OCI-LY7 (cell line): ENCODE data around the gene DNAH5. TPM values are rescaled to one million over a fixed set of nuclear protein-coding genes. Genes with fewer than 3 reads are reported as not detected.

ENCODE experiments used
- BruUV-seq: library from RNA; stranded (reverse); fragments of 400-500 nt; replicated peaks from 2 replicates; lab custom pipeline; 2021; lab: Mats Ljungman, UMichigan
- CTCF ChIA-PET: fragments of 300-600 bp; sonication (Branson Sonifier 250); formaldehyde crosslinking; loops from one replicate; lab custom pipeline; 2022; ENCODE audit warnings: antibody characterized with exemption; ENCODE audit not compliant: unreplicated experiment; lab: Charles Lee
- POLR2A ChIA-PET: fragments of 300-600 bp; sonication (Branson Sonifier 250); formaldehyde crosslinking; loops from one replicate; lab custom pipeline; 2022; ENCODE audit warnings: antibody characterized with exemption; lab: Charles Lee
- DNase-seq: peaks from one replicate; pipeline ENCODE4 v3.0.0-alpha.2; 2015; ENCODE audit warnings: low spot score
- H2AFZ ChIP-seq: fragments of 200-600 bp; sonication (generic), shearing (Covaris generic); 2 replicates; pipeline ENCODE4 v1.6.1; 2014; ENCODE audit warnings: mild to moderate bottlenecking, antibody characterized with exemption, low read length, moderate library complexity
- H3K27ac ChIP-seq: fragments of 200-600 bp; sonication (generic); 2 replicates; pipeline ENCODE4 v1.5.1; 2014; ENCODE audit warnings: mixed run types, low read depth, mild to moderate bottlenecking, moderate library complexity, low read length, inconsistent platforms; ENCODE audit not compliant: poor library complexity, severe bottlenecking
- H3K36me3 ChIP-seq: fragments of 200-600 bp; sonication (generic); 2 replicates; pipeline ENCODE4 v1.6.1; 2014; ENCODE audit warnings: mild to moderate bottlenecking, antibody characterized with exemption, low read length, moderate library complexity, mixed read lengths; ENCODE audit not compliant: insufficient read depth
- H3K4me1 ChIP-seq: fragments of 200-600 bp; sonication (generic); 2 replicates; pipeline ENCODE4 v1.5.1; 2014; ENCODE audit warnings: mild to moderate bottlenecking, low read length; ENCODE audit not compliant: insufficient read depth, poor library complexity, severe bottlenecking
- H3K4me2 ChIP-seq: fragments of 200-600 bp; sonication (generic); 2 replicates; pipeline ENCODE4 v1.6.1; 2014; ENCODE audit warnings: mild to moderate bottlenecking, low read length
- H3K4me3 ChIP-seq: fragments of 200-600 bp; sonication (generic); 2 replicates; pipeline ENCODE4 v1.5.1; 2014; ENCODE audit warnings: mild to moderate bottlenecking, low read depth, low read length; ENCODE audit not compliant: poor library complexity, severe bottlenecking
- H3K79me2 ChIP-seq: fragments of 200-600 bp; sonication (generic); 2 replicates; pipeline ENCODE4 v1.6.1; 2016; ENCODE audit warnings: low read depth, mild to moderate bottlenecking, low read length, moderate library complexity, mixed read lengths; ENCODE audit not compliant: insufficient read depth
- H3K9me2 ChIP-seq: fragments of 200-600 bp; sonication (generic); 2 replicates; pipeline ENCODE4 v1.6.1; 2016; ENCODE audit warnings: mild to moderate bottlenecking, low read length, mixed read lengths; ENCODE audit not compliant: insufficient read depth
- H3K9me3 ChIP-seq: fragments of 200-600 bp; sonication (generic); 2 replicates; pipeline ENCODE4 v1.6.1; 2014; ENCODE audit warnings: mild to moderate bottlenecking, mixed run types, low read length, mixed read lengths
- H4K20me1 ChIP-seq: fragments of 200-600 bp; sonication (generic); 2 replicates; pipeline ENCODE4 v1.6.1; 2014; ENCODE audit warnings: mild to moderate bottlenecking, antibody characterized with exemption, low read length, moderate library complexity, mixed read lengths; ENCODE audit not compliant: insufficient read depth
- EZH2phosphoT487 ChIP-seq: fragments of 200-600 bp; sonication (generic); IDR thresholded peaks from 2 replicates; pipeline ENCODE4 v1.6.1; 2018; ENCODE audit warnings: low read depth, borderline replicate concordance, mild to moderate bottlenecking, mixed run types, antibody characterized with exemption, low read length, moderate library complexity, mixed read lengths
- intact Hi-C: fragments of 100-400 bp; cut with micrococcal nuclease; formaldehyde crosslinking; loops from one replicate; pipeline ENCODE4 v1.10.0; 2022; ENCODE audit not compliant: unreplicated experiment
- total RNA-seq, 2 experiments: library from RNA; depleted of rRNA in 1 of 2; stranded (reverse); fragments of >200 nt in 1 of 2; shearing (Covaris generic) in 1 of 2; gene quantifications; 2 replicates each; pipeline ENCODE4 v1.2.3, GENCODE V29; 2014 to 2022
- TF ChIP-seq, protein P1 (sequence below): fragments of 200-600 bp; sonication (generic); conservative IDR thresholded peaks from 2 replicates; pipeline ENCODE4 v1.5.1; 2014; ENCODE audit warnings: mild to moderate bottlenecking, antibody characterized with exemption, low read length, moderate library complexity, mixed read lengths

Gene DNAH5
- total RNA-seq, 2 experiments from 2014 or later: 0.06 TPM; not detected in 1

GRCh38 chr5:13866792-13867191 is 77.7 kb downstream of the DNAH5 start:
- ChIA-PET POLR2A (interaction anchor here (0.6 to 0.9 kb wide), 2 partner anchors 20 to 37 kb away, joined by 3 read pairs; no protein-coding TSS in a partner anchor), CTCF (no interaction called here)
- Histone ChIP-seq H3K9me3 (no peaks in the 10 kb centered on the region), H3K4me1 (no peaks in the 10 kb centered on the region), H3K36me3 (no peaks in the 10 kb centered on the region), H3K4me3 (no peak overlapping the region), H3K9me2 (no peaks in the 10 kb centered on the region), H3K27ac (no peak overlapping the region), H3K79me2 (no peaks in the 10 kb centered on the region), H2AFZ (no peak overlapping the region), H3K4me2 (no peak overlapping the region), H4K20me1 (no peaks in the 10 kb centered on the region)
- TF ChIP-seq, protein P1, sequence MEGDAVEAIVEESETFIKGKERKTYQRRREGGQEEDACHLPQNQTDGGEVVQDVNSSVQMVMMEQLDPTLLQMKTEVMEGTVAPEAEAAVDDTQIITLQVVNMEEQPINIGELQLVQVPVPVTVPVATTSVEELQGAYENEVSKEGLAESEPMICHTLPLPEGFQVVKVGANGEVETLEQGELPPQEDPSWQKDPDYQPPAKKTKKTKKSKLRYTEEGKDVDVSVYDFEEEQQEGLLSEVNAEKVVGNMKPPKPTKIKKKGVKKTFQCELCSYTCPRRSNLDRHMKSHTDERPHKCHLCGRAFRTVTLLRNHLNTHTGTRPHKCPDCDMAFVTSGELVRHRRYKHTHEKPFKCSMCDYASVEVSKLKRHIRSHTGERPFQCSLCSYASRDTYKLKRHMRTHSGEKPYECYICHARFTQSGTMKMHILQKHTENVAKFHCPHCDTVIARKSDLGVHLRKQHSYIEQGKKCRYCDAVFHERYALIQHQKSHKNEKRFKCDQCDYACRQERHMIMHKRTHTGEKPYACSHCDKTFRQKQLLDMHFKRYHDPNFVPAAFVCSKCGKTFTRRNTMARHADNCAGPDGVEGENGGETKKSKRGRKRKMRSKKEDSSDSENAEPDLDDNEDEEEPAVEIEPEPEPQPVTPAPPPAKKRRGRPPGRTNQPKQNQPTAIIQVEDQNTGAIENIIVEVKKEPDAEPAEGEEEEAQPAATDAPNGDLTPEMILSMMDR: no peak
- no peak for TF ChIP-seq EZH2phosphoT487
- no TSS peak for BruUV-seq
- DNase-seq: peak; percentile 14
- intact Hi-C loops: no loop called here

- no peak for TF ChIP-seq EZH2phosphoT487
- TF ChIP-seq, protein P1: no peak
Observed at GRCh38 chr5:13865312-13865711, 79.2 kb downstream of the DNAH5 start.

DNA sequence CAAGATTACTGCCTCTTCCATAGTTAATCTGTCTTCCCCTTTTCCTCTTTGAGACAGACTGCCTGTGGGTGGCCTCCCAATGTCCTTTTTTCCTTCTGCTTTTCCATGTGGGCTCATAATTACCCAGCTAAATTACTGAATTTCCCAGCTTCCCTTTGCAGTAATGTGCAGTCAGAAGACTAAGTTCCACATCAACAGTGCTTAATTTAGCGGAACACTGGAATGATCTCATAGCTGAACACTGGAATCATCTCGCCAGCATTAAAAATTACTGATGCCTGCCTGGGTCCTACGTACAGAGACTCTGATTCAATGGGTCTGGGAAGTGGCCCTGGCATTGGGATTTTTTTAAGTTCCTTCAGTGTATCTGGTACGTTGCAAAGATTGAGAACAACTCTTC is 84.3 kb downstream of the DNAH5 start:
- no peak overlapping the region for H2AFZ ChIP-seq
- H3K27ac ChIP-seq: no peak overlapping the region
- H3K36me3 ChIP-seq: no peaks in the 10 kb centered on the region
- DNase-seq: no peak
- H3K79me2 ChIP-seq: no peaks in the 10 kb centered on the region
- TF ChIP-seq EZH2phosphoT487: no peak
- TF ChIP-seq, protein P1: no peak
- CTCF ChIA-PET: no interaction called here
- H3K4me3 ChIP-seq: no peak overlapping the region
- no TSS peak for BruUV-seq
- no peaks in the 10 kb centered on the region for H3K9me2 ChIP-seq
- no peaks in the 10 kb centered on the region for H3K9me3 ChIP-seq
- POLR2A ChIA-PET: no interaction called here
- no peak overlapping the region for H3K4me2 ChIP-seq
- intact Hi-C loops: no loop called here
- no peaks in the 10 kb centered on the region for H3K4me1 ChIP-seq
- no peaks in the 10 kb centered on the region for H4K20me1 ChIP-seq

More at GRCh38 chr5:13865312-13865711, 79.2 kb downstream of the DNAH5 start:
- no TSS peak for BruUV-seq
- intact Hi-C loops: no loop called here
- H3K4me2 ChIP-seq: no peak overlapping the region
- H3K9me3 ChIP-seq: no peaks in the 10 kb centered on the region
- no peaks in the 10 kb centered on the region for H3K4me1 ChIP-seq
- no peaks in the 10 kb centered on the region for H3K36me3 ChIP-seq
- H2AFZ ChIP-seq: no peak overlapping the region
- H3K4me3 ChIP-seq: no peak overlapping the region
- DNase-seq: no peak
- CTCF ChIA-PET: no interaction called here
- no peaks in the 10 kb centered on the region for H4K20me1 ChIP-seq
- H3K79me2 ChIP-seq: no peaks in the 10 kb centered on the region
- POLR2A ChIA-PET: no interaction called here
- H3K27ac ChIP-seq: no peak overlapping the region
- no peaks in the 10 kb centered on the region for H3K9me2 ChIP-seq
